ENCODE results near the gene TNFRSF14.

The TNFRSF14 gene

GRCh38 chr1:2515763-2516080, 40.4 kb upstream of the TNFRSF14 start:
- DNase-seq (ENCODE audit: extremely low read depth, insufficient read length): no peak
- no peak overlapping the region for H3K4me3 ChIP-seq (replicated peaks; ENCODE audit: low read depth, low read length)
- H3K36me3 ChIP-seq (ENCODE audit: control insufficient read depth, insufficient read depth, low read length): peaks cover 59% of the 10 kb centered on the region
- H3K27me3 ChIP-seq (replicated peaks; ENCODE audit: control insufficient read depth, insufficient read depth, low read length): no peaks in the 10 kb centered on the region
- TF ChIP-seq CTCF (IDR thresholded peaks at IDR 0.05; ENCODE audit: insufficient read depth, low read length, poor library complexity, severe bottlenecking): no peak

- no peak overlapping the region for H3K4me3 ChIP-seq (replicated peaks; ENCODE audit: low read depth, low read length)
- DNase-seq (ENCODE audit: extremely low read depth, insufficient read length): no peak
- no peaks in the 10 kb centered on the region for H3K27me3 ChIP-seq (replicated peaks; ENCODE audit: control insufficient read depth, insufficient read depth, low read length)
- TF ChIP-seq CTCF (IDR thresholded peaks at IDR 0.05; ENCODE audit: insufficient read depth, low read length, poor library complexity, severe bottlenecking): no peak
- peaks cover 58% of the 10 kb centered on the region for H3K36me3 ChIP-seq (ENCODE audit: control insufficient read depth, insufficient read depth, low read length)
These were observed 40.0 kb upstream of the TNFRSF14 start for GRCh38 chr1:2516124-2516523.

- DNase-seq (ENCODE audit: extremely low read depth, insufficient read length): no peak
- H3K36me3 ChIP-seq (ENCODE audit: control insufficient read depth, insufficient read depth, low read length): peaks cover 55% of the 10 kb centered on the region
- H3K4me3 ChIP-seq (replicated peaks; ENCODE audit: low read depth, low read length): no peak overlapping the region
- H3K27me3 ChIP-seq (replicated peaks; ENCODE audit: control insufficient read depth, insufficient read depth, low read length): no peaks in the 10 kb centered on the region
- no peak for TF ChIP-seq CTCF (IDR thresholded peaks at IDR 0.05; ENCODE audit: insufficient read depth, low read length, poor library complexity, severe bottlenecking)
These were observed 39.2 kb upstream of the TNFRSF14 start for GRCh38 chr1:2516946-2517345.

GRCh38 chr1:2517966-2518365, 38.2 kb upstream of the TNFRSF14 start:
- Histone ChIP-seq H3K4me3 (replicated peaks; ENCODE audit: low read depth, low read length) (no peak overlapping the region), H3K27me3 (replicated peaks; ENCODE audit: control insufficient read depth, insufficient read depth, low read length) (no peaks in the 10 kb centered on the region), H3K36me3 (ENCODE audit: control insufficient read depth, insufficient read depth, low read length) (peaks cover 50% of the 10 kb centered on the region)
- TF ChIP-seq CTCF (IDR thresholded peaks at IDR 0.05; ENCODE audit: insufficient read depth, low read length, poor library complexity, severe bottlenecking): no peak
- no peak for DNase-seq (ENCODE audit: extremely low read depth, insufficient read length)

- Histone ChIP-seq H3K36me3 (ENCODE audit: control insufficient read depth, insufficient read depth, low read length) (peaks cover 45% of the 10 kb centered on the region), H3K27me3 (replicated peaks; ENCODE audit: control insufficient read depth, insufficient read depth, low read length) (no peaks in the 10 kb centered on the region), H3K4me3 (replicated peaks; ENCODE audit: low read depth, low read length) (no peak overlapping the region)
- no peak for DNase-seq (ENCODE audit: extremely low read depth, insufficient read length)
- TF ChIP-seq CTCF (IDR thresholded peaks at IDR 0.05; ENCODE audit: insufficient read depth, low read length, poor library complexity, severe bottlenecking): no peak
These were observed 37.6 kb upstream of the TNFRSF14 start for GRCh38 chr1:2518528-2518927.

- Histone ChIP-seq H3K36me3 (ENCODE audit: control insufficient read depth, insufficient read depth, low read length) (peaks cover 41% of the 10 kb centered on the region), H3K27me3 (replicated peaks; ENCODE audit: control insufficient read depth, insufficient read depth, low read length) (no peaks in the 10 kb centered on the region), H3K4me3 (replicated peaks; ENCODE audit: low read depth, low read length) (no peak overlapping the region)
- no peak for TF ChIP-seq CTCF (IDR thresholded peaks at IDR 0.05; ENCODE audit: insufficient read depth, low read length, poor library complexity, severe bottlenecking)
- DNase-seq (ENCODE audit: extremely low read depth, insufficient read length): no peak
These were observed 37.0 kb upstream of the TNFRSF14 start for GRCh38 chr1:2519029-2519685.

Data from GM06990 (cell line).